Right atrium auricular region (tissue), 2 donors: ENCODE results near the gene CLTC. TPM values are rescaled to one million over a fixed set of nuclear protein-coding genes. Genes with fewer than 3 reads are reported as not detected.

ENCODE experiments used
- DNase-seq: peaks from one replicate; pipeline ENCODE4 v3.0.0-alpha.2; 2019; ENCODE audit warnings: low spot score
- H3K27ac ChIP-seq, 2 donors: fragments of 200-600 bp; sonication (generic); 1 replicate in 1 of 2; 2 replicates in 1 of 2; pipeline ENCODE4 v1.5.1; 2016 to 2019
- H3K27me3 ChIP-seq, 2 donors: fragments of 200-600 bp; sonication (generic); one replicate each; pipeline versions ENCODE4 v1.5.1 to v1.6.0; 2017 to 2019
- H3K36me3 ChIP-seq: fragments of 200-600 bp; sonication (generic); one replicate; pipeline ENCODE4 v1.5.1; 2016
- H3K4me1 ChIP-seq, 2 donors: fragments of 200-600 bp; sonication (generic); one replicate each; pipeline versions ENCODE4 v1.5.1 to v1.6.0; 2017 to 2019
- H3K4me3 ChIP-seq, 2 donors: fragments of 200-600 bp; sonication (generic); 1 replicate in 1 of 2; 2 replicates in 1 of 2; pipeline ENCODE4 v1.5.1; 2017 to 2019; ENCODE audit warnings: mild to moderate bottlenecking in 1 of 2, moderate library complexity in 1 of 2
- H3K9me3 ChIP-seq, 2 donors: fragments of 200-600 bp; sonication (generic); one replicate each; pipeline ENCODE4 v1.5.1; 2019
- CTCF ChIP-seq, 2 donors: fragments of 200-600 bp; sonication (generic); IDR thresholded peaks; one replicate each; pipeline ENCODE4 v1.5.1; 2019; ENCODE audit warnings: antibody characterized with exemption in 2 of 2
- total RNA-seq, 2 donors: library from RNA; depleted of rRNA; stranded (reverse); fragments of >200 nt; gene quantifications; one replicate each; pipeline ENCODE4 v1.1.0, GENCODE V29; 2016

CLTC gene
- total RNA-seq, 2 donors from 2014 or later = 183 to 256 TPM

DNA sequence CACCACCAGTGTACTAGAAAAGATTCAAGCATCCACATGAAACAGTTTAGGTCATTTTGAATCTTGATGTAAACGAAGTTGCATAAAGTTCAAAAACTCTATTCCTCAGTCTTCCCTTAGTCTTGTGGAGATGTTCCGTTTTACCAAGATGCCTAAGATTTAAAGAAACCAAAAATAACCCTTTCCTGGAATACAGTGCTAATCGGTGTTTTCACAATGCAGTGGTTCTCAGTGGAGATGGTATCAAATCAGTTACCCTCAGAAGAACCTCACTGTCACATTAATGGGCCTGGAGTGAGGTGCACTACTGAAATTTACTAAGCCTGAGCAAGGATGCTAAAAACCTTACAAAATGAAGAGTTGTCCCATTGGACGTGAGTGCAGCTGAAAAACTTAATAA is 78.4 kb downstream of the CLTC start:
- Histone ChIP-seq H3K27me3 (no peaks in the 10 kb centered on the region), H3K4me3 (no peak overlapping the region), H3K9me3 (no peaks in the 10 kb centered on the region), H3K27ac (no peak overlapping the region), H3K36me3 (peaks cover 70% of the 10 kb centered on the region), H3K4me1 (no peaks in the 10 kb centered on the region)
- no peak for DNase-seq
- TF ChIP-seq CTCF (IDR thresholded peaks at IDR 0.05) = no peak

DNA sequence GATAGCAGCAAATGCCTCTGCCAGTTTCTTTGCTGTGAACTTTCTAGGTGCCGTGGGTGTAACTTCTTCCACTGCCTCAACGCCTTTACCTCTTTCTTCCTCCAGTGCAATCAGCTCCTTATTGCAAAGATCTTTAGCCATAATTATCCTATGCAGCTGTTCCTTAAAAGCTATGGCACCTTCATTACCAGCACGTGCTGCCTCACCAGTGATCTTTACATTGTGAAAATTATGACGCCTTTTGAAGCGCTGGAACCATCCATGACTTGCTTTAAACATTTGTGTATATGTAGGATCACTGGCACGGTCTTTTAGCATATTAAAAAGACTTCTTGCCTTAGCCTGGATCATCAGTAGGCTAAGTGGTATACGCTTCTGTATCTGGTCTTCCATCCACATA is 79.5 kb downstream of the CLTC start:
- DNase-seq = no peak
- no peaks in the 10 kb centered on the region for H3K4me1 ChIP-seq
- H3K4me3 ChIP-seq = no peak overlapping the region
- peaks cover 60% of the 10 kb centered on the region for H3K36me3 ChIP-seq
- no peak overlapping the region for H3K27ac ChIP-seq
- no peaks in the 10 kb centered on the region for H3K9me3 ChIP-seq
- no peak for TF ChIP-seq CTCF (IDR thresholded peaks at IDR 0.05)
- H3K27me3 ChIP-seq = no peaks in the 10 kb centered on the region

DNA sequence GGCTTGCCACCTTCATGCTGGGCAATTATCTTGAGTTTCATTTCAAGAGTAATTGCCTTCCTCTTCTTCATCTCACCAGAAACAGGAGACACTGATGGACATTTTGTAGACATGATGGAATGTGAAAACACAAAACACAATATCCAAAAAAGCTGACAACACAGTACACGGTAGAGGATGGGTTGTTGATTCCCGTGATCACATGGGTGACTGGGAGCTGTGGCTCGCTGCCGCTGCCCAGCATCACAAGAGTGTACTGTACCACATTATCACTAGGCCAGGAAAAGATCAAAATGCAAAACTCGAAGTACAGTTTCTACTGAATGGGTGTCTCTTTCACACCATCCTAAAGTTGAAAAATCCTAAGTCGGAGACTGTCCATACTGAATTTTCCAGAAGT is 80.1 kb downstream of the CLTC start:
- TF ChIP-seq CTCF (IDR thresholded peaks at IDR 0.05) = no peak
- H3K9me3 ChIP-seq = no peaks in the 10 kb centered on the region
- H3K4me3 ChIP-seq = no peak overlapping the region
- H3K4me1 ChIP-seq = no peaks in the 10 kb centered on the region
- no peak for DNase-seq
- H3K36me3 ChIP-seq = peaks cover 54% of the 10 kb centered on the region
- H3K27ac ChIP-seq = no peak overlapping the region
- no peaks in the 10 kb centered on the region for H3K27me3 ChIP-seq

- Histone ChIP-seq H3K36me3 (peaks cover 30% of the 10 kb centered on the region), H3K27me3 (no peaks in the 10 kb centered on the region), H3K4me1 (peaks cover 0 to 15% of the 10 kb centered on the region in 2 donors), H3K4me3 (no peak overlapping the region), H3K9me3 (no peaks in the 10 kb centered on the region), H3K27ac (no peak overlapping the region)
- TF ChIP-seq CTCF (IDR thresholded peaks at IDR 0.05) = no peak
- DNase-seq = no peak
Observed at GRCh38 chr17:59702304-59702703, 82.6 kb downstream of the CLTC start.

GRCh38 chr17:59707149-59707970 is 87.7 kb downstream of the CLTC start, which contains the start of the genes PTRH2 and VMP1:
Gene PTRH2, minus strand, starts transcription at chr17:59707430. Its CDS starts 9,452 bp downstream, at chr17:59697978.
Gene VMP1, plus strand, starts transcription at chr17:59707654. Its CDS starts 23,793 bp downstream, at chr17:59731447.
- peak; percentile 99 for DNase-seq
- H3K9me3 ChIP-seq = no peaks in the 10 kb centered on the region
- peak within 1 kb of the TSS; percentile 94 to 95 for H3K27ac ChIP-seq
- H3K4me1 ChIP-seq = peaks cover 0 to 40% of the 10 kb centered on the region in 2 donors
- no peaks in the 10 kb centered on the region for H3K36me3 ChIP-seq
- no peak for TF ChIP-seq CTCF (IDR thresholded peaks at IDR 0.05)
- no peaks in the 10 kb centered on the region for H3K27me3 ChIP-seq
- H3K4me3 ChIP-seq = peak within 1 kb of the TSS; percentile 79 to 87
